K562 (cell line): ENCODE results near the gene TCP10L. TPM values are rescaled to one million over a fixed set of nuclear protein-coding genes. Genes with fewer than 3 reads are reported as not detected.
A peak's percentile ranks its signal among the peaks of the same experiment; 100 is the strongest.

Experiments
- AFF1 ChIP-seq, 2 experiments: fragments of 450-650 bp; IDR thresholded peaks; 2 replicates each; pipeline ENCODE4 v1.6.1; 2018; ENCODE audit warnings: mild to moderate bottlenecking in 2 of 2, low read depth in 1 of 2; ENCODE audit not compliant: partially characterized antibody in 2 of 2
- ASH1L ChIP-seq: fragments of 450-650 bp; IDR thresholded peaks from 2 replicates; pipeline ENCODE4 v1.6.1; 2018; ENCODE audit warnings: borderline replicate concordance, mild to moderate bottlenecking, low read depth; ENCODE audit not compliant: partially characterized antibody
- ATF7 ChIP-seq: fragments of 450-650 bp; IDR thresholded peaks from 2 replicates; pipeline ENCODE4 v1.7.1; 2014; ENCODE audit warnings: mild to moderate bottlenecking, moderate library complexity
- CSDE1 ChIP-seq, 2 experiments: fragments of 450-650 bp; IDR thresholded peaks; 2 replicates each; pipeline ENCODE4 v1.6.1; 2016; ENCODE audit warnings: mild to moderate bottlenecking in 1 of 2
- EGR1 ChIP-seq: fragments of 450-650 bp; conservative IDR thresholded peaks from 2 replicates; pipeline ENCODE4 v1.6.1; 2017; ENCODE audit warnings: mild to moderate bottlenecking
- FIP1L1 ChIP-seq: fragments of 200-400 bp; formaldehyde crosslinking; IDR thresholded peaks from 2 replicates; pipeline ENCODE4 v1.6.1; 2018; ENCODE audit warnings: mild to moderate bottlenecking, low read depth, low read length; ENCODE audit not compliant: poor library complexity, severe bottlenecking
- FOSL1 ChIP-seq: fragments of 200-800 bp; sonication (Bioruptor generic); conservative IDR thresholded peaks from 2 replicates; pipeline ENCODE4 v1.6.1; 2016; ENCODE audit warnings: missing genetic modification characterization, missing compliant biosample characterization
- FOXK1 ChIP-seq: sonication (generic); formaldehyde crosslinking; IDR thresholded peaks from 2 replicates; pipeline ENCODE4 v1.8.0; 2022; ENCODE audit warnings: missing genetic modification reagents, mild to moderate bottlenecking, borderline replicate concordance
- GTF2E2 ChIP-seq: fragments of 200-800 bp; sonication (Bioruptor generic); IDR thresholded peaks from 2 replicates; pipeline ENCODE4 v1.6.1; 2016; ENCODE audit warnings: missing genetic modification characterization, missing compliant biosample characterization
- GTF3C2 ChIP-seq: IDR thresholded peaks from 3 replicates; pipeline ENCODE4 v1.6.1; 2011; ENCODE audit warnings: borderline replicate concordance, mild to moderate bottlenecking, moderate library complexity; ENCODE audit not compliant: insufficient read length; ENCODE audit errors: extremely low read depth
- HNRNPLL ChIP-seq: fragments of 200-400 bp; formaldehyde crosslinking; IDR thresholded peaks from 2 replicates; pipeline ENCODE4 v1.6.1; 2017; ENCODE audit warnings: low read length, low read depth, mild to moderate bottlenecking; ENCODE audit not compliant: poor library complexity, severe bottlenecking
- L3MBTL2 ChIP-seq: fragments of 450-650 bp; IDR thresholded peaks from 2 replicates; pipeline ENCODE4 v1.6.1; 2016; ENCODE audit warnings: mild to moderate bottlenecking, moderate library complexity
- NRF1 ChIP-seq, 2 experiments: fragments of 450-650 bp; IDR thresholded peaks in 1 of 2; conservative IDR thresholded peaks in 1 of 2; 2 replicates each; pipeline ENCODE4 v1.6.1; 2014; ENCODE audit warnings: mild to moderate bottlenecking in 2 of 2
- POLR2AphosphoS5 ChIP-seq: IDR thresholded peaks from 2 replicates; pipeline ENCODE4 v1.6.1; 2011; ENCODE audit warnings: mild to moderate bottlenecking, low read depth, low read length, moderate library complexity; ENCODE audit not compliant: control insufficient read depth, insufficient read depth
- RNF2 ChIP-seq: sonication (generic); IDR thresholded peaks from 2 replicates; pipeline ENCODE4 v1.6.1; 2016
- SETDB1 ChIP-seq: IDR thresholded peaks from one replicate; pipeline ENCODE4 v1.6.1; 2012; ENCODE audit warnings: low read length, control low read depth, inconsistent platforms
- TAF1 ChIP-seq: IDR thresholded peaks from 2 replicates; pipeline ENCODE4 v1.6.1; 2011; ENCODE audit warnings: mild to moderate bottlenecking, low read length, moderate library complexity; ENCODE audit not compliant: insufficient read depth, control insufficient read depth, severe bottlenecking; ENCODE audit errors: extremely low read depth
- TAL1 ChIP-seq: fragments of 450-650 bp; IDR thresholded peaks from 2 replicates; pipeline ENCODE4 v1.6.1; 2016; ENCODE audit warnings: mild to moderate bottlenecking
- TBL1XR1 ChIP-seq, 2 experiments: IDR thresholded peaks; 2 replicates each; pipeline ENCODE4 v1.6.1; 2012; ENCODE audit warnings: improper control_type of control experiment in 2 of 2, low read length in 2 of 2, mild to moderate bottlenecking in 1 of 2
- ZBTB1 ChIP-seq: sonication (generic); formaldehyde crosslinking; IDR thresholded peaks from 2 replicates; pipeline ENCODE4 v1.8.1; 2023; ENCODE audit warnings: missing genetic modification reagents, low read depth, mild to moderate bottlenecking, borderline replicate concordance
- polyA plus RNA-seq, 8 experiments: library from polyadenylated mRNA; depleted of rRNA in 4 of 8; stranded (reverse) in 5 of 8; unstranded in 3 of 8; fragments of >200 nt; fragmentation: Nextera tagmentation in 2 of 8; fragmentation: Illumina TruSeq in 1 of 8; extraction: Ambion mirVana in 2 of 8; extraction: Trizol in 1 of 8; gene quantifications; 2 replicates each; pipeline versions ENCODE4 v1.2.1 to v1.2.3, GENCODE V29; 2011 to 2014; ENCODE audit warnings: inconsistent platforms in 1 of 8, missing spikeins in 1 of 8
- total RNA-seq, 7 experiments: library from RNA; depleted of rRNA in 6 of 7; stranded (reverse); fragments of >200 nt in 6 of 7; fragmentation: Illumina TruSeq in 2 of 7; extraction: Trizol in 2 of 7; gene quantifications; 2 replicates each; pipeline versions ENCODE4 v1.2.1 to v1.2.3, GENCODE V29; 2011 to 2021; ENCODE audit warnings: low replicate concordance in 1 of 7

The TCP10L gene
- total and polyA plus RNA-seq, 9 of the 15 experiments (the other 6 are each of a cell fraction or from before 2014, with no cell fraction given), result 0.34 to 0.91 (median 0.56) TPM; not detected in 2

GRCh38 chr21:32612075-32612998 lies 27.0 kb upstream of the TCP10L start, which contains the start of gene CFAP298 (continued):
- TF ChIP-seq GTF3C2, result no peak
- TF ChIP-seq ZBTB1 (CRISPR knock-in tag), result peak; percentile 15; the same call in 1 of the 2 replicates
- TF ChIP-seq FOSL1 (tag), result peak; percentile 39; the same call in 1 of the 2 replicates
- peak; percentile 92 for TF ChIP-seq ATF7
- peak; percentile 49 for TF ChIP-seq SETDB1
- TF ChIP-seq EGR1, result peak; percentile 99
- no peak for TF ChIP-seq AFF1 (IDR thresholded peaks at IDR 0.05; ENCODE audit: low read depth in 1 of 2, partially characterized antibody in 2 of 2)
- peak; percentile 93 for TF ChIP-seq HNRNPLL
- peak; percentile 52 to 54; a peak in 1 of 4 replicates for TF ChIP-seq TBL1XR1 (IDR thresholded peaks at IDR 0.05; ENCODE audit: low read length in 2 of 2)
- peak; percentile 68 for TF ChIP-seq ASH1L
- peak; percentile 72 for TF ChIP-seq POLR2AphosphoS5
- TF ChIP-seq TAF1, result peak; percentile 73
- TF ChIP-seq FOXK1, result peak; percentile 90
- TF ChIP-seq RNF2, result peak; percentile 72; the same call in 1 of the 2 replicates
- peak; percentile 62 for TF ChIP-seq L3MBTL2
- TF ChIP-seq NRF1 (conservative IDR thresholded peaks at IDR 0.05 in 1 of 2, IDR thresholded peaks at IDR 0.05 in 1 of 2), result peak in 1 of 2 experiments; percentile 16; a peak in 2 of 4 replicates
- no peak for TF ChIP-seq TAL1
- TF ChIP-seq FIP1L1, result peak; percentile 87
- peak in 1 of 2 experiments; percentile 91; a peak in 2 of 4 replicates for TF ChIP-seq CSDE1 (IDR thresholded peaks at IDR 0.05)
- TF ChIP-seq GTF2E2, result peak; percentile 73; the same call in 1 of the 2 replicates
